Retinal pigment epithelial cell (primary cell): Measurements from ENCODE around the gene MED28.

Experiments used
- DNase-seq: peaks from one replicate; pipeline ENCODE4 v3.0.0-alpha.2; 2010; ENCODE audit warnings: low read depth
- H3K4me3 ChIP-seq: 2 replicates; pipeline ENCODE4 v1.5.1; 2011; ENCODE audit warnings: mild to moderate bottlenecking, low read length, control low read depth, moderate library complexity
- CTCF ChIP-seq: conservative IDR thresholded peaks from 2 replicates; pipeline ENCODE4 v1.5.1; 2011; ENCODE audit warnings: low read depth, low read length, control low read depth, inconsistent platforms

The MED28 gene

GRCh38 chr4:17681281-17682221 is 67.1 kb downstream of the MED28 start:
- no peak for TF ChIP-seq CTCF

GRCh38 chr4:17682222-17682566 is 67.8 kb downstream of the MED28 start:
- no peak for TF ChIP-seq CTCF
- H3K4me3 ChIP-seq: no peak overlapping the region
- DNase-seq: no peak

More at GRCh38 chr4:17681281-17682221, 67.1 kb downstream of the MED28 start:
- H3K4me3 ChIP-seq: no peak overlapping the region
- no peak for DNase-seq
